GM19193 (cell line): ENCODE data around the gene TOGARAM1.

Experiments
- POLR2A ChIP-seq: IDR thresholded peaks from 4 replicates; pipeline ENCODE4 v1.6.1; 2011; ENCODE audit not compliant: insufficient read depth, insufficient read length; ENCODE audit errors: extremely low read depth

TOGARAM1 gene

GRCh38 chr14:44954750-44955149 lies 7.2 kb upstream of the TOGARAM1 start:
- TF ChIP-seq POLR2A = no peak

DNA sequence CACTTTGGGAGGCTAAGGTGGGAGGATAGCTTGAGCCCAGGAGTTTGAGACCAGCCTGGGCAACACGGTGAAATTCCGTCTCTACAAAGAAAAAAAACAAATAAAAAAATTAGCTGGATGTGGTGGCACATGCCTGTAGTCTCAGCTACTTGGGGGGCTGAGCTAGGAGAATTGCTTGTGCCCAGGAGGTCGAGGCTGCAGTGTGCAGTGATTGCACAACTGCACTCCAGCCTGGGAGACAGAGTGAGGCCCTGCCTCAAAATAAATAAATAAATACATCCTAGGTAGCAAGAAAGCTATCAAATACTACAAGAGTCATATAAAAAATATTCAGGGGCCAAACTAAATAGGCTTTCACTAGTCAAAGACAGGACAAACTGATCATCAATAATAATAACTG lies 6.5 kb upstream of the TOGARAM1 start:
- TF ChIP-seq POLR2A = no peak

- TF ChIP-seq POLR2A = no peak
These were observed 5.1 kb upstream of the TOGARAM1 start for GRCh38 chr14:44956866-44957265.

- TF ChIP-seq POLR2A = no peak
These were observed 2.5 kb upstream of the TOGARAM1 start for GRCh38 chr14:44959538-44959937.

DNA sequence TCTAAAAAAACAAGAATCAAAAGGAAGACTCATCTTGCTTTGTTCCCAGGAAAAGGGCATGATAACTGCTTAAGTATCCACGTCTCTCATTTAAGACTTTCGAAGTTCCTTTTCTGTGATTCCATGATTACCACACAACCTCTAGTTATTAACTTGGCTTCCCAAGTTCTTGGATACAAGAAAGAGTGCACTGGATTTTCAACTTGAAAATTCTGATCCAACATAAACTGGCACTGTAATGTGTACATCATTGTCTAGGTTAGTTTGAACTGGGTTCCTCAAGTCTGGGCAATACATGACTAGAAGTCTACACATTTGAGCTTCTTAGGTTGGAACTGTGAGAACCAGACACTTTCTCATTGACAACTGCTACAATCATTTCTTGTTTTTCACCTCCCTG lies 1.8 kb upstream of the TOGARAM1 start:
- TF ChIP-seq POLR2A = no peak

DNA sequence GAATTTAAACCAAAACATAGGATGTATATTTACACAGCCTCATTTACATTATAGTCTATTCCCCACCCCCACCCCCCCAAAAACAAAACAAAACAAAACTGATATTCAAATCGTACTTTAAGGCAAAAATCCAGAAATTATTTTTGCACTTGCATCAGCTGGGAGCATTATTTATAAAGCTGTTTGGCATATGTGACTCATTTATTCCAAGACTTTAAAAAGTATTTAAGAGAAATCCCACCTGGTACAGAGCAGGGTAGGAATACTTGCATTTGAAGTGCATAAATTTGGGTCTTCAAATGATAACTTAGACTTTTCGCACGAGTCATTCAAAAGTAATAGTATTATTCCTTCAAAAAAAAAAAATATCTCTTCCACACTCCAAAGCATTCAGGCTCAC lies 1.3 kb upstream of the TOGARAM1 start:
- TF ChIP-seq POLR2A = no peak

DNA sequence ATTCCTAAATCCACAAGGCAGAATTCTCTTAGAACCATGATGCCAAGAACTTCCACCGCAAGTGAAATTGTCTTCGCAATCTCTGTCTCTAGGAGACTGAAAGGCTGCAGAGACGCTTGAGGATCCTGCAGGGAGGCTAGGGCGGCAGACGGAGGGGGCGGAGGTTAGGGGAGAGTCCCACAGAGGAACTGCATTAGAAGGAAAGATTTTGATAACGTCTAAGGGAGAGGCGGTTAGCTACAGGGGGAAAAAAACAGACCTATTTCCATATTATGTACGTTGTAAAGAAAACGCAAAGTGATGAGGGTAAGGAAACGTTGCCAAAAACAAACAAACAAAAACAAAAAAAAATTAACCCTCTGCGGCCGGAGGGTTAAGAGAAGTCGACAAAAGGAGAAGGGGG lies 838 bp upstream of the TOGARAM1 start:
- TF ChIP-seq POLR2A = no peak

GRCh38 chr14:44962334-44963043 lies 499 bp downstream of the TOGARAM1 start:
- no peak for TF ChIP-seq POLR2A

DNA sequence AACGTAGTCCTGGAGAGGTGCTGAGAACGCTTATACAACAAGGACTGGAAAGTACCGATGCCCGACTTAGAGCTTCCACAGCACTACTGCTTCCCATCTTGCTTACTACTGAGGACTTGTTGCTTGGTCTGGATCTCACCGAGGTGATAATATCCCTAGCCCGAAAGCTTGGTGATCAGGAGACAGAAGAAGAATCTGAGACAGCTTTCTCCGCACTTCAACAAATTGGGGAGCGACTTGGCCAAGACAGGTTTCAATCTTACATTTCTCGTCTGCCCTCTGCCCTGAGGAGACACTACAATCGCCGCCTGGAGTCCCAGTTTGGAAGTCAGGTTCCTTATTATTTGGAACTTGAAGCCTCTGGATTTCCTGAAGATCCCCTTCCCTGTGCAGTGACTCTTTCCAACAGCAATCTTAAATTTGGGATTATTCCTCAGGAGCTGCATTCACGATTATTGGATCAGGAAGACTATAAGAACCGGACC lies 1.1 kb downstream of the TOGARAM1 start:
- TF ChIP-seq POLR2A = no peak

DNA sequence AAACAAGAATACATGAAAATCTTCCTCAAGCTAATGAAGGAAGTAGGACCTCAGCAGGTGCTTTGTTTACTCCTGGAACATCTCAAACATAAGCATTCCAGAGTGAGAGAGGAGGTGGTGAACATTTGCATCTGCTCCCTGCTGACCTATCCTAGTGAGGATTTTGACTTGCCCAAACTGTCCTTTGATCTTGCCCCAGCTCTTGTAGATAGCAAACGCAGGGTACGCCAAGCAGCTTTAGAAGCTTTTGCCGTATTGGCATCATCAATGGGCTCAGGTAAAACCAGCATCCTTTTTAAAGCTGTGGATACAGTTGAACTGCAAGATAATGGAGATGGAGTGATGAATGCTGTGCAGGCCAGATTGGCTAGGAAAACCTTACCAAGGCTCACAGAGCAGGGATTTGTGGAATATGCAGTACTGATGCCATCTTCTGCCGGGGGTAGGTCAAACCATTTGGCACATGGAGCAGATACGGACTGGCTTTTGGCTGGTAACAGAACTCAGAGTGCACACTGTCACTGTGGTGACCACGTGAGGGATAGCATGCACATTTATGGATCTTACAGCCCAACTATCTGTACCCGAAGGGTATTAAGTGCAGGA lies 1.9 kb downstream of the TOGARAM1 start:
- TF ChIP-seq POLR2A = no peak

DNA sequence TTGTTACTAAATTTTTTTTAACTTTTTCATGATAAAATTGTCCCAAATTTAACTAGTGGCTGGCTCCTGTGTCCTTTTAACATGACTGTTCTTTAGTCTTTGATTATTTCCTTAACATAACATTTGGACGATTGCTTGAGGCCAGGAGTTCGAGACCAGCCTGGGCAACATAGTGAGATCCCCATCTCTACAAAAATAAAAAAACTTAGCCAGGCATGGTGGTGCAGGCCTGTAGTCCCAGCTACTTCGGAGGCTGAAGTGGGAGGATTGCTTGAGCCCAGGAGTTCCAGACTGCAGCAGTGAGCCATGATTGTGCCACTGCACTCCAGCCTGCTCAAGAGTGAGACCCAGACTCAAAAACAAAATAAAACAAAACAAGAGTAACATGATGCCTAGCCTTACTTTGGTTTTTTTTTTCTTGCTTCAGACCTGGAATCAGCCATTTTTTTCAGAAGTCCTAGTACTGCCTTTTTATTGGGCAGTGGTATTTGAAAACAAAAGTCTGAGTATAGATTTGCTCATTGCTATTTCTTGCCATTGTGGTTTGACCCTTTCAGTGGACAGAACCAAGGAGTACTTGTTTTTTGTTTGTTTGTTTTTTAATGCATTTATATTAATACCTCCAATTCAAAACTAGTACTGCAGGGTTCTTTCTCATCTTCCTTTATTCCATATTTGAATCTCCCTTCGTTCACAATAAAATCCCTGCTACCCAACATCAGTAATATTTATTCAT lies 4.8 kb downstream of the TOGARAM1 start:
- TF ChIP-seq POLR2A = no peak

- TF ChIP-seq POLR2A = no peak
These were observed 6.7 kb downstream of the TOGARAM1 start for GRCh38 chr14:44968714-44969113.

DNA sequence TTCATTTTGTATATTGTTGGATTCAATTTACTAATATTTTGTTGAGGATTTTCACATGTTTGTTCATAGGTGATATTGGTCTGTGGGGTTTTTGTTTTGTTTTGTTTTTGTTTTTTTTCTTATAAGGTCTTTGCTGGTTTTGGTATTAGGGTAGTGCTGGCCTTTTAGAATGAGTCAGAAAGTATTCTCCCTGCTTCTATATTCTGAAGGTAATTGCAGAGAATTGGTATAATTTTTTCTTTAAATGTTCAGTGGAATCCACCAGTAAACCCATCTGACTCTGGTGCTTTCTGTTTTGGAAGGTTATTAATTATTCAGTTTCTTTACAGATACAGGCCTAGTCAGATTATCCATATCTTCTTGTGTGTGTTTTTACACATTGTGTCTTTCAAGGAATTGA lies 8.9 kb downstream of the TOGARAM1 start:
- no peak for TF ChIP-seq POLR2A

DNA sequence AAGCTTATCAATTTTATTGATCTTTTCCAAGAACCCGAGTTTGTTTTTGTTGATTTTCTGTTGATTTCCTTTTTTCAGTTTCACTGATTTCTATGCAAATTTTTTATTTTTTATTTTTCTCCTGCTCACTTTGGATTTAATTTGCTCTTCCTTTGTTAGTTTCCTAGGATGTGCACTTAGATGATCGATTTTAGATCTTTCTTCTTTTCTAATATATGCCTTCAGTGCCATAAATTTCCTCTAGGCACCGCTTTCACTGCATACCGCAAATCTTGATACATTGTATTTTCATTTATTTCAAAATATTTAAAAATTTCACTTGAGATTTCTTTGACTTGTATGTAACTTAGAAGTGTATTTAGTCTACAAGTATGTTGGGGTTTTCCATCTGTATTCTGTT lies 9.5 kb downstream of the TOGARAM1 start:
- TF ChIP-seq POLR2A = no peak

GRCh38 chr14:44979273-44979672 lies 17.3 kb downstream of the TOGARAM1 start:
- no peak for TF ChIP-seq POLR2A
